Skin of body (tissue), 2 donors: ENCODE measurements around the gene USP30. TPM values are rescaled to one million over a fixed set of nuclear protein-coding genes. Genes with fewer than 3 reads are reported as not detected.
"Not testable (repeated sequence)": the region's sequence is repeated elsewhere in the genome, so short reads cannot be mapped to it uniquely, and the experiment has no call there.

Experiments
- DNase-seq: peaks from one replicate; lab custom pipeline; 2025; lab: John Stamatoyannopoulos, UW
- total RNA-seq: library from RNA; depleted of rRNA; stranded (reverse); fragments of >200 nt; gene quantifications from one replicate; pipeline ENCODE4 v1.2.3, GENCODE V29; 2014

The USP30 gene, protein sequence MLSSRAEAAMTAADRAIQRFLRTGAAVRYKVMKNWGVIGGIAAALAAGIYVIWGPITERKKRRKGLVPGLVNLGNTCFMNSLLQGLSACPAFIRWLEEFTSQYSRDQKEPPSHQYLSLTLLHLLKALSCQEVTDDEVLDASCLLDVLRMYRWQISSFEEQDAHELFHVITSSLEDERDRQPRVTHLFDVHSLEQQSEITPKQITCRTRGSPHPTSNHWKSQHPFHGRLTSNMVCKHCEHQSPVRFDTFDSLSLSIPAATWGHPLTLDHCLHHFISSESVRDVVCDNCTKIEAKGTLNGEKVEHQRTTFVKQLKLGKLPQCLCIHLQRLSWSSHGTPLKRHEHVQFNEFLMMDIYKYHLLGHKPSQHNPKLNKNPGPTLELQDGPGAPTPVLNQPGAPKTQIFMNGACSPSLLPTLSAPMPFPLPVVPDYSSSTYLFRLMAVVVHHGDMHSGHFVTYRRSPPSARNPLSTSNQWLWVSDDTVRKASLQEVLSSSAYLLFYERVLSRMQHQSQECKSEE
- 14.9 TPM for total RNA-seq

DNA sequence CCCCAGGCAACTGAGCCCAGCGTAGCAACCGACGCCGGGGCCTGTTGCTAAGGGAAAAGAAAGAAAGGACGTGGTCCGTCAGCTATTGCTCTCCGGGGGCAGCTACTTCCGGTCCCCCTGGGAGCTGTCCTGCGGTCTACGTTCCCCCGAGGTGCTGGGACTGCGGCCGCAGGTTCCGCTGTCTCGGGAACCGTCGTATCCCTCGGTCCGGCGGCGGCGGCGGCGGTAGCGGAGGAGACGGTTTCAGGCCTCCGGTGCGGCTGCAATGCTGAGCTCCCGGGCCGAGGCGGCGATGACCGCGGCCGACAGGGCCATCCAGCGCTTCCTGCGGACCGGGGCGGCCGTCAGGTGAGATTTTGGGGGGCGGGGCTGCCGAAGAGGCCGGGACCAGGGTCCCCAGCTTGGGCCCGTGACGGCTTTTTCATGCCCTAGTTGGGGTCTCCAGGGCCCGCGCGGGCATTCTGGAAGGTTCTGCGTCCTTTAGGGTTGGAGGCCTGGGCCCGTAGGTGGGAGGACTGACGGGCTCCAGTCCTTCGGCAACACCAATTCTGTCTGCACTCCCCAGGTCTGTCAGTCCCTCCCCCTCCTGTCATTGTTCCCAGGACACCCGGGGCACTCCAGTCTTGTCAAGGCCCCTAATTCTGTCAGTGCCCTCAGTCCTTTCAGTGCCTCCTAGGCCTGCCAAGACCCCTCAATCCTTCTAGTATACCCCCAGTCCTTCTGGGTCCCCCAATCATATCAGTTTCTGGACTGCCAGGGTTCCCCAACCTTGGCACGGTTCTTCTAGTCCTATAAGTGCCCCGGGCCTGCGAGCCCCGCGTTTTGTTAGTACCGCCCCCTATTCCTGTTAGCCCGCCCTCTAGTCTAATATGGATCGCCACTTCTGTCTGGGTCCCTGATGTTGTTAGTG, at the start of gene USP30:
Gene USP30 (plus strand): TSS at position 163 of the 910 bp plus-strand sequence. CDS start 103 bp downstream, at position 266.
- peak; percentile 83 for DNase-seq

- no peak for DNase-seq
Measured at GRCh38 chr12:109004017-109004416, 48.4 kb upstream of the USP30 start.

DNA sequence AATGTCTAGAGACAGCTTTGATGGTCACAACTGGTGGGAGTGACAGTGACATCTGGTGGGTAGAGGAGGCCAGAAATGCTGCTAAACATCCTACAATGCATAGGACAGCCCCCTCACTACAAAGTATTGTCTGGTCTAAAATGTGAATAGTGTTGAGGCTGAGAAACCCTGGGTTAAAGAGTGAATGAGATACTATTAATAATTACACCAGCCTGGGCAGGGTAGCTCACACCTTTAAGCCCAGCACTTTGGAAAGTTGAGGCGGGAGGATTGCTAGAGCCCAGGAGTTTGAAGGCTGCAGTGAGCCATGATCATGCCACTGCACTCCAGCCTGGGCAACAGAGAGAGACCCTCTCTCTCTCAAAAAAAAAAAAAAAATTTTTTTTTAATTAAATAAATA, 42.6 kb upstream of the USP30 start:
- DNase-seq = no peak

DNA sequence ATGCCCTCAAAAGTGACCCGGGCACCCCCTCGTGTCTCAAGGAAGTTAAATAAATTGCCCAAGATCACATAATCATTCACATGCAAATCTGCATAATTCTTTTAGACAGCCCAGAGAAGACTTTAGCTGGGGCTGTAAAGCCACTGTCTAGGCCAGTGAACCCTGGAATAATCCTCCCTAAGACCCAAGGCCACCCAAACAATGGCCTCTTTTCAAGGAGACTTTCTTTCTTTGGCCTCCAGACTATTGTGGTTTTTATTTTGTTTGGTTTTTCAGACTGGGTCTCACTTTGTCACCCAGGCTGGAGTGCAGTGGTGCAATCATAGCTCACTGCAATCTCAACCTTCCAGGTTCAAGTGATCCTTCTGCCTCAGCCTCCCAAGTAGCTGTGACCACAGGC, 42.1 kb upstream of the USP30 start:
- no peak for DNase-seq

- DNase-seq = no peak
Measured at GRCh38 chr12:109014984-109015765, 37.2 kb upstream of the USP30 start.

DNA sequence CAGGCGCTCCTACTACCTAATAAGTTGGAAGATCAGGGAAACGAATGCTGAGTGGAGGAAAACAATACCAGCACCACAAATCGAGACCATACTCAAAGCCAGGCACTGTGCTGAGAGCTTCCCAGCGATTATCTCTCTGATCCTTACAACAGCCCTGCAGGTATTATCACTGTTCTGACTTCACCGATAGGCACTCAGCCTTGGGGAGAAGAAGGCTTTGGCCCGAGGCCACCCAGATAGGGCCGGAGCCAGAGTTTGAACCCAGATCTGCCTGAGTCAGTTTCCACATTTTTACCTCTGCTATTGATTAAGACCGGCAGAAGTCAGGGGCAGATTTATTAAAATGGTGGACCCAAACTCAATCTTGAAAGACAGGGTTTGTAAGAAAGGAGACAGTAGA, 36.4 kb upstream of the USP30 start:
- no peak for DNase-seq

DNA sequence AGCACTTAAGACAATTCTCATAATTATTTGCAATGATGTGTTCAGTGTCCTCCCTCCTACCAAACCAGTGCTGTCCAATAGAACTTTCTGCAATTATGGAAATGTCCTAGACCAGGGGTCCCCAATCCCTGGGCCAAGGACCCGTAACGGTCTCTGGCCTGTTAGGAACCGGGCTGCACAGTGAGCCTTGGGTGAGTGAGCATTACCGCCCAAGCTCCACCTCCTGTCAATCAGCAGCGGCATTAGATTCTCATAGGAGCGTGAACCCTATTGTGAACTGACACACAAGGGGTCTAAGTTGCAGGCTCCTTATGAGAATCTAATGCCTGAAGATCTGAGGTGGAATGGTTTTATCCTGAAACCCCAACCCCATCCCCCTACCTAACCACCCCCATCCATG, 35.4 kb upstream of the USP30 start:
- no peak for DNase-seq

GRCh38 chr12:109018296-109018695, 34.1 kb upstream of the USP30 start:
- DNase-seq = no peak

- no peak for DNase-seq
Measured at GRCh38 chr12:109020146-109020795, 32.1 kb upstream of the USP30 start.

- DNase-seq = peak; percentile 31
Measured at GRCh38 chr12:109020796-109021380, 31.5 kb upstream of the USP30 start, which contains the start of gene SVOP. Gene SVOP (minus strand): TSS chr12:109021068. CDS start chr12:109020868, 200 bp downstream.

DNA sequence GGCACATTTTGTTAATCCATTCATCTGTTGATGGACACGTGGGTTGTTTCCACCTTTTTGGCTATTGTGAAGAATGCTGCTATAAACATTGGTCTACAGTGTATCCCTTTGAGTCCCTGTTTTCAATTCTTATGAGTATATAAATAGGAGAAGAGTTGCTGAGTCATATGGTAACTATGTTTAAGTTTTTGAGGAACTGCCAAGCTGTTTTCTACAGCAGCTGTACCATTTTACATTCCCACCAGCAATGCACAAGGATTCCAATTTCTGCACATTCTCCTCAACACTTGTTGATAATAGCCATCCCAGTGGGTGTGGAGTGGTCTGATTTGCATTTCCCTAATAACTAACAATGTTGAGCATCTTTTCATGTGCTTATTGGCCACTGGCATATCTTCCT, 24.6 kb upstream of the USP30 start:
- DNase-seq = no peak

- DNase-seq = not testable (repeated sequence)
Measured at GRCh38 chr12:109028624-109029023, 23.8 kb upstream of the USP30 start.

- DNase-seq = no peak
Measured at GRCh38 chr12:109029411-109029810, 23.0 kb upstream of the USP30 start.

- no peak for DNase-seq
Measured at GRCh38 chr12:109033239-109034196, 18.9 kb upstream of the USP30 start.

GRCh38 chr12:109036975-109037374, 15.4 kb upstream of the USP30 start:
- DNase-seq = no peak

DNA sequence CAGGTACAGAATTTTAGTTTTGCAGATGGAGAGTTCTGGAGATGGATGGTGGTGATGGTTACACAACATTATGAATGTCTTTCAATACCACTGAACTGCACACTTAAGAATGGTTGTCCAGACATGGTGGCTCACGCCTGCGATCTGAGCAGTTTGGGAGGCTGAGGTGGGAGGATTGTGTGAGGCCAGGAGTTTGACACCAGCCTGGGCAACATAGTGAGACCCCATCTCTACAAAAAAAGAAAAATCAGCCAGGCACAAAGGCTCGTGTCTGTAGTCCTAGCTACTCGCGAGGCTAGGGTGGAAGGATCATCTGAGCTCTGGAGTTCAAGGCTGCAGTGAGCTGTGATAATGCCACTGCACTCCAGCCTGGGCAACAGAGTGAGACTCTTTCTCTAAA, 8.1 kb upstream of the USP30 start:
- DNase-seq = no peak

DNA sequence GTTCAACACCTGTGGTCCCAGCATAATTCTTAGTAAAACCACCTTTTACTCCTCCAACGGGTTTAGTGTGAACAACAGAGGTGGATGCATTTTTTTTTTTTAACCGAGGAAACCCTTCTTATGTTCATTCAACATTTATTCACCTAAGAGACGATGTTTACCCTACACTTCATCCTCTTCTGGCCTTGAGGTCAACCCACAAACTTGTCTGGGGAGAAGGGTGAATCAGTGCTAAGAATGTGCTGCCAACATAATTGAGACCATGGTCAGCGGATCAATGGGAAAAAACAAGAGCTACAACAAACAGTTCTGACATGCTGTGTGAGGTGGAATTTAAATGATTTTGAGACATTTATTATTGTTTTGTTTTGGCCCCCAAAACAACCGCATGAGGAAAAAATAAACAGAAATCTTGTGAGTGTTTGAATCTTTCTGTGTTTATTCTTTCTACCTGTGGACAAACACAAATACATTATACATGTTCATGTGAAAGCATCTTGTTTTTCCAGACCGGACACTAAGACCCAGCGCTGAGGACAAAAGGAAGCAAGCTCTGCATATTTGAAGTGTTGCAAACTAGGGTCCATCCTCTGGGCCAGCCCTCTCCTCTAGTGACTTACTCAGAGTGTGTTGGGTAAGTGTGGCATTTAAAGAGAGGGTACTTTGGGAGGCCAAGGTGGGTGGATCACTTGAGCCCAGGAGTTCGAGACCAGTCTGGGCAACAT, 5.1 kb upstream of the USP30 start:
- no peak for DNase-seq

GRCh38 chr12:109048706-109049105, 3.7 kb upstream of the USP30 start:
- DNase-seq = not testable (repeated sequence)
